CD4-positive, alpha-beta T cell treated with Interleukin-6 for 4 hours (primary cell): ENCODE measurements around the gene SYT13.

ENCODE experiments used
- DNase-seq: peaks from one replicate; pipeline ENCODE4 v3.0.0-alpha.2; 2020; ENCODE audit warnings: mixed read lengths

SYT13 gene

DNA sequence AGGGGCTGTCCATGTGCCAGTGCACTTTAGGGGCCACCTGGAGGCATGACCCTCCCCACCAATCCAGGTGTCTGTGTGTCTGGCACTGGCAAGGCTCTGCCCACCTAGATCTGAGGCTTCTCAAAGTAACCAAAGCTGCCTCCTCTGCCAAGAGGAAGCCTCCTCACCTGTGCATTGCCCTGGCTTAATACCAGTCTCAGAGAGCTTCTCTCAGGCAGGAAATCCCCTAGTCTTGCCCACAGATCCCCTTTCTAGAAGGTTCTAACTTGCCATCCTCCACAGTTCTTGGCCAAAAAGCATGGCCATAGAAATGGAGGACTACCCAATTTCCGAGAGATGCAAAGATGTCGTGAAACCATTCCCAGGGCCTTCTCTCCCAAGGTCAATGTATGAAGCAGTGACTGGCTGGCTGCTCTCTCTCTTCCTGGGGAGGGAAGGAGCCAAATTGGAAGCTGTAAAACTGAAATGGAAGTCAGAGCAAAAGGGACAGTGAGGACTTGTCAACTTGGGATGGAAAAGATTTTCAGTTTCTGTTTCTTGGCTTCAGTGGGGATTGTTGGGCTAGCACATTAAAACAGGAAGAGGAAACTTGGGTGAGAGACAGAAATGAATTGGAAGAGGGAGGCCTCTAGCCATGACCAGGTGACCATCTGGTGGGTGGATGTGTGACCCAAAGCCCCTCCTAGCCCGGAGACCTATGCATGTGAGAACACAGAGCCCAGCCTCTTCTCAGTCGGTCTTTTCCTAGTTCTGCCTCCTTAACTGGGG lies 70.9 kb downstream of the SYT13 start:
- DNase-seq, result no peak

DNA sequence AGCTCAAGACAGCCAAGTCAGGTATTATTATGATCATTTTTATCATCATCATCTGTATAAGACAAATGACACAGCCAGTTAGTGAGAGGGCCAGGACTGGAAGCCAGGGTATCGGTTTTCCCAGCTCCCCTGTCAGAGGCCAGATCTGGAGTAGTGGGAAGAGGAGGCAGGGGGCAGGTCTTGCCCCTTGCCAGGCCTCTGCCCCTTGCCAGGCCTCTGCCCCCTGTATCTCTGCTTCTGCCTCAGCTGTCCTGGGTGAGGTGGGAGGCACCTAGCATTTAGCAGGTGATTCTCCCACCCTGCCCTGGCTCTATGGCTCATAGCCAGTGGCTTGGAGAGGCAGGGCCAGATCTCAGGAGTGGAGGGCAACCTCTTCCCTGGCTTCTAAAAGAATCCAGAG lies 72.4 kb downstream of the SYT13 start:
- DNase-seq, result no peak

DNA sequence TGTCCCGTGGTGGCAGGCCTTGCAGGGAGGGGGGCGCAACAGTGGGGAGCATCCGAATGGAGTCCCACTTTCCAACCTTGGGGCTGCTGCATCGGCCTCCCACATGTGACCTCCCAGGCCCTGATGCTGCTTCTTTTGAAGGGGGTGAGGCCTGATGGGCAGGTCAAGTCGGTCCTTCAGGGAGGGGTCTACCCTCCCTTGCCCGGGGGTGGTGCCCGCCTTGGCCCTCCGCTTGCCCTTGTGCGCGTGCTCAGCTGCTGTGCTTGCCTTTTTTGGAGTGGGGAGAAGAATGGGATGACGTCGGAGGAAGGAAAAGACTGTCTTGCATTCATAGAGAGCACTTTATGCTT lies 72.8 kb downstream of the SYT13 start:
- no peak for DNase-seq

DNA sequence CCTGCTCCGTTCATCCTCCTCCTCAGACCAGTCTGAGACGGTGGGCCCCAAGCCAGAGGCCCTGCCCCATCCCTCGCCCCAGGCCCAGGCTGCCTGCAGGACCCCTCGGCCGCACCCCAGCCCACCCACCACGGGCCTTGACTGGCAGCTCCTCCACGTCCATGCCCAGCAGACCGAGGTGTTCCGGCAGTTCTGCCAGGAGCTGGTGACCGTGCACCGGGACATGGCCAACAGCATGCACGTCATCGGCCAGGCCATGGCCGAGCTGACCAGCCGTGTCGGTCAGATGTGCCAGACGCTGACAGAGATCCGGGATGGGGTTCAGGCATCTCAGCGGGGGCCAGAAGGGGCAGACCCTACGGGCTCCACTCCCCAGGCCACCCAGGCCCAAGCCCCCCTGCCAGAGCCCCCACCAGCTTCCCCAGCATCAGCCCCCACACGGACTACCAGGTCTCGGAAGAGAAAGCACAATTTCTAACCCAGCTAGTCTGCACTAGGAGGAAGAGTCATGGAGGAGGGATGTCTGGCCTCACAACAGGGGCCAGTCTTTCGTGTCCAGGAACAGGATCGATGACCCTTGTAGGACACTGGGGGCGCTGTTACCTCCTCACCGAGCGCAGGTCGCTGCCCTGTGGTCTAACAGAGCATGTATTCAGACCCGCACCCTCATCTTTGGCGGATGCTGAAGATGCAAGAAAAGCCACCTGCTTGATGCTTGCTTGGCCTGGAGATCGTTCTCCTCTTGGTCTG lies 73.4 kb downstream of the SYT13 start:
- no peak for DNase-seq

DNA sequence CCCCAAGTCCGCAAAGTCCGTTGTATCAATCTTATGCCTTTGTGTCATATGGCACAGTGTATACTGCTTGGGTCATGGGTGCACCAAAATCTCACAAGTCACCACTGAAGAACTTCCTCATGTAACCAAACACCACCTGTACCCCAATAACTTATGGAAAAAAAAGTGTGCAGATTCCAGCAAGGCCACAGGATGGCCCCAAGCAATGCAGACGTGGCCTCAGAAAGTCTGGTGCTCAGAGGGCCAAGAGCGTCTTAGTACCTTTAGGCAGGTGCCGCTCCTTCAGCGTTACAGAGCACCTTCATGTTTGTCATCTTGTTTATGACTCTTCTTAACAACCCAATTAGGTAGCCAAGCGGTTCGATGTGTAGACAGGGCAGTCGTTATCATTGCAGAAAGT lies 74.4 kb downstream of the SYT13 start:
- DNase-seq, result no peak

DNA sequence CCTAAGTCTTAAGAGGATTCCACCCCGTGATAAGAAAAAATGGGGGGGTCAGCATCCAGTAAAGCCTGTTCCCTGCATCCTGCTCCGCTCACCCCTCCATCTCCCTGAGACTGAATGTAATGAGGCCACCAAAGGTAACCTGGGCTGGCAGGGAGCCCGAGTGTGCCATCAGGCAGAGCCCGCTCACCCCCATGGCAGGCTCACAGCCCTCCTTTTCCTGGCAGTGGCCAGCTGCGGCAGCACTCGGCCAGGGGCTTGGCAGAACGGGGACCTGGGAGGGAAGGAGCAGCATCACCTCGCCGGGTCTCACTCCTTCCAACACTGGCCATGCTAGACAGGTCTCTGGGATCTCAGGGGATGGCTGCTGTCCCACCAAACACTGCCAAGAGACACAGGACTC lies 75.3 kb downstream of the SYT13 start:
- DNase-seq, result no peak

DNA sequence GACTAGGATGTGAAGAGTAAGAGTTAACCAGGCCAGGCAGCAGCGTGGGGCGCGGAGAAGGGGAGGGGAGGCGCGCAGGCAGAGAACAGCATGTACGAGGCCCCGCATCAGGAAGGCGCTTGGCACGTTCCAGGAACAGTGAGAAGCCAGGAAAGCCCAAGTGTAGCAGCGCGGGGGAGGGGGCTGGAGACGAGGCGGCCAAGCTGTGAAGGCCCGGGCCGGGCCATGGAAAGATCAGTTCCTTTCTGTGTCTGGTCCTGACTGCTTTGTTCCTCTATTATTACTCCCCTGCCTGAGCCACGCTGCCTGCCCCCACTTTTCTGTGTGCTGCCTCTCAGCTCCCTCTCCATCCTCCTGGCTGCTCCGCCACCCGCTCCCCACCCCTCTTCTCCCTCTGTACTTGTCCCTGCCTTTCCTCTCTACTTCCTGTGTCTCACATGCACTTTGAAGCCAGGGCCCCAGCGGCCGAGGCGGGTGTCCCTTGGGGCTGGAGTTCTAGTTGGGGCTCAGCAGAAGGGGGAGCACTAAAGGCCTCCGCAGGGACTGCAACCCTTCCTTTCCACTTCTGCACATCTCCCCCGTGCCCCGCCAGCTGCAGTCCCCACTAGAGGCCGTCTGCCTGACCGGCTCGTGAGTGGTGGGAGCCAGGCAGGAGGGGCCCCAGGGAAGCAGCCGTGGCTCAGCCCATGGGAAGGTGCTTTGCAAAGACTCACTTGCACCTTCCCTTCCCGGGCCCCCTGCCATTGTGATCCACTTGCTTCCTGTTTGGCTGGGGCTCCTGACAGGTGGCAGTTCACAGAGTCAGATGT lies 76.0 kb downstream of the SYT13 start:
- no peak for DNase-seq

DNA sequence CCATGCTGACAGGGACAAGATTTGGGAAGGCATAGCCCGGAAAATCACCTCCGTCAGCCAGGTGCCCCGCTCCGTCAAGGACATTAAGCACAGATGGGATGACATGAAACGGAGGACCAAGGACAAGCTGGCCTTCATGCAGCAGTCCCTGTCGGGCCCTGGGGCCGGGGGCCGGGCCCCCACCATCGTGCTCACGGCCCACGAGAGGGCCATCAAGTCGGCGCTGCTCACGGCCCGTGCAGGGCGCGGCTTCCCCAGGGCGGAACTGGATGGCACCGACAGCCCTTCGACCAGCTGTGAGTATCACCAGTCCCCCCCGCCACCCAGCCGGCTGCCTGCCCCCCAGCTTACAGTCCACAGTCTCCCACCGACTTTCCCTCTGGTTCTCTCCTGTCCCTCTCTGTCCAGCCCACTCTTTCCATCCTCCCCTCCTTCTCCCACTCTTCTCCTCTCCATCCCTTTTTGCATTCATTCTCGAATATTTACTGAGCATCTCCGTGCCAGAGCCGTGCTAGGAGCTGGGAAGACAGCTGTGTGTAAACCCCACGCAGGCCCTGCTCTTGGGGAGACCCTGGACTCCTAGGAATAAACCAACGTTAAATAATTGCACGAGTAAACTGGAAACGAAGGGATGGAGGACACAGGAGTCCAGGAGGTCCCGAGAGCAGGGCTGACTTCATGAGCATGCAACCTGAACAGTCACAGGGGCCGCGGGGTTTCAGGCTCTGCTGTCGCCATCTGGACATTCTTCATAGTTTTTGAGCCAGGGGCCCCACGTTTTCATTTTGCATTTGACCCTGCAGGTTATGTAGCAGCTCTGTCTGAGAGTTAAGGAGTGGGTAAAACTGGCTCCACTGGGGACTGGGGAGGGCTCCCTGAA lies 76.9 kb downstream of the SYT13 start:
- no peak for DNase-seq

DNA sequence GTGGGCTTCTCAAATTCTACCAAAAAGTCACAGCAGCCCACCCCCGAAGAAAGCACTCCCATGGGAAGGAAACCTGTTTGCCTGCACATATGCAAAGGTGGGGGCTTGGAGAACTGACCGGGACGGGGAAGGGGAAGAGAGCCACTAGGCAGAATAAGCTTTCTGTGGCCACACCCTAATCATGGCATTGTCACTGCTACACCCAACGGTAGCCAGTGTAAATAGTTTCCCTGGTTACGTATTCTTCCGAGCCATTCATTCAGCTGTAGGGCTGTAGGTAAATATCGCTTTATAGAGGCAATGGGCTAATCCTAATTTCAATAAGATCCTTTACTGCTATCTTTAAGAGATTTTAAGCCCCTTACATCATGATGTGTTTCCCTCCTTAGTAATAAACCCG lies 78.0 kb downstream of the SYT13 start:
- no peak for DNase-seq

DNA sequence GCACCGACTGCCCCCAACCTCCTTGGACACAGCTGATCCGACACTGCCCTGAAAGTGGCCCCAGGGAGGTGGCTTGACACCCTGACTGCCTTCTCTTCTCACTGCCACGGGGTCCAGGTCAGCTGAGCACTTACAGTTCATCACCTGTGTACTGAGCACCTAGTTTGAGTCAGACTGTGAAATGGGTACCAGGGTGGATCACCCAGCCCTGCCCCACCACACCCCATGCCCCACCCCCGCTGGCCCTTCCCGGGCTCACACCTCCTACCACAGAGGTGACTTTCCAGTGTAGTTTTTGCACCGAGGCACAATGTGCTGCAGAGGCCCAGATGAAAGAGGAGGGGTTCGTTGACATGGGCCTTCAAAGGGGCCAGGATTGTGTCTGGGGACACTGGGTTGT lies 80.2 kb downstream of the SYT13 start:
- no peak for DNase-seq

DNA sequence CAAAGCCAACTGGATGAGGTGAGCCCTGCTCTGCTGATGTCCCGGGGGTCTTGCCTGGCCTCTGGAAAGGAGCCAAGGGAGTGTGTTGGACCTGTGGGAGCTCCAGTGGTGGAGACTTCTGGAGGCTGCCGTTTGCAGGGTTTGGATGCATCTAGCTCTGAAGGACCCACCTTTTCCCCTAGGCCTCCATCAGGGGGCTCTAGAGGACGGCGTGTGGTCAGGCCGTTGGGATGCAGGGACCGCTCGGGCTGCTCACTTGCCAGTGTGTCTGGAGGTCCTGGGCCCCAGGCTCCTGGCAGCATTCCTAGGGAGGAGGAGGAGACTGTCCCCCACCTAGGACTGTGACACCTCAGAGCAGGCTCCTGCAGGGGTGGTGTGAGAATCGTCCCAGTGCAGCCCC lies 81.4 kb downstream of the SYT13 start:
- DNase-seq, result no peak

DNA sequence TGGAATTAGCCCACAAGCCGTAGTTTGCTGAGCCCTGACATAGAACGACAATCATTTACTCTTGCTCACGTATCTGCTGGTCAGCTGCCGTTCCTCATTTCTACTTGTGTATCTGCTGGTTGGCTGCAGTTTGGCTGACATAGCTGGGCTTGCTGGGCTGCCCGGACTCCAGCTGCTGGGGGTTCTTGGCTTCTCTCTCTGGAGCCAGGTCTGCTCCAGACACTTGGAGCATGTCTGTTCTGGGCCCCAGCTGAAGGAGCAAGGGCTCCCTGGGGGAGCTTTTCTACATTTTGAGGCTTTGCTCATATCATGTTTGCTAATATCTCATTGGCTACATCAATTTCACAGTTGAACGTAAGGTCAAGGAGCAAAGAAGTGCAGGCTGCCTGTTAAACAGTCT lies 92.4 kb downstream of the SYT13 start:
- no peak for DNase-seq
